Gastroesophageal sphincter (tissue), 4 donors: ENCODE measurements around the gene MAJIN. TPM values are rescaled to one million over a fixed set of nuclear protein-coding genes. Genes with fewer than 3 reads are reported as not detected.

Source experiments
- ATAC-seq: fragments of 150-250 bp; one replicate; pipeline ENCODE4 v1.9.1; 2016; ENCODE audit warnings: mild to moderate bottlenecking, moderate library complexity
- H3K27ac ChIP-seq, 4 donors: fragments of 200-600 bp; sonication (generic) in 3 of 4; 1 replicate in 3 of 4; 2 replicates in 1 of 4; pipeline ENCODE4 v1.5.1; 2016 to 2019
- H3K27me3 ChIP-seq: fragments of 200-600 bp; sonication (generic); one replicate; pipeline ENCODE4 v1.5.1; 2019
- H3K36me3 ChIP-seq, 2 donors: fragments of 200-600 bp; sonication (generic); one replicate each; pipeline ENCODE4 v1.5.1; 2019; ENCODE audit warnings: control low read depth in 1 of 2
- H3K4me1 ChIP-seq, 3 donors: fragments of 200-600 bp; sonication (generic); 1 replicate in 2 of 3; 2 replicates in 1 of 3; pipeline ENCODE4 v1.5.1; 2016 to 2019; ENCODE audit warnings: control low read depth in 2 of 3
- H3K4me3 ChIP-seq, 2 donors: fragments of 200-600 bp; sonication (generic); one replicate each; pipeline ENCODE4 v1.5.1; 2019; ENCODE audit warnings: mild to moderate bottlenecking in 1 of 2, moderate library complexity in 1 of 2
- H3K9me3 ChIP-seq, 3 donors: fragments of 200-600 bp; sonication (generic); one replicate each; pipeline ENCODE4 v1.5.1; 2017 to 2019; ENCODE audit warnings: control low read depth in 2 of 3
- CTCF ChIP-seq, 4 experiments: fragments of 200-600 bp in 2 of 4; fragments of 450-650 bp in 2 of 4; sonication (generic) in 1 of 4; IDR thresholded peaks; one replicate each; pipeline ENCODE4 v1.5.1; 2017 to 2019; ENCODE audit warnings: antibody characterized with exemption in 4 of 4, mild to moderate bottlenecking in 2 of 4, moderate library complexity in 2 of 4
- EP300 ChIP-seq: sonication (generic); formaldehyde crosslinking; IDR thresholded peaks from one replicate; pipeline ENCODE4 v1.6.1; 2017; ENCODE audit warnings: antibody characterized with exemption, mild to moderate bottlenecking
- POLR2A ChIP-seq, 2 donors: fragments of 450-650 bp; IDR thresholded peaks; one replicate each; pipeline ENCODE4 v1.6.1; 2017; ENCODE audit warnings: antibody characterized with exemption in 2 of 2, mild to moderate bottlenecking in 2 of 2, moderate library complexity in 1 of 2
- POLR2AphosphoS5 ChIP-seq: sonication (generic); formaldehyde crosslinking; IDR thresholded peaks from one replicate; pipeline ENCODE4 v1.6.1; 2017; ENCODE audit warnings: antibody characterized with exemption
- WGBS, 2 donors: methylation state at CpG; one replicate each; pipeline ENCODE4 v1.1.5; 2018; ENCODE audit warnings: low coverage in 1 of 2; 5-methylcytosine and 5-hydroxymethylcytosine counted together
- small RNA-seq, 4 donors: library from RNA; depleted of rRNA; stranded (forward); fragments of <200 nt; gene quantifications; one replicate each; pipeline ENCODE3, GENCODE V24; 2016
- total RNA-seq, 4 donors: library from RNA; depleted of rRNA; stranded (reverse); fragments of >200 nt; gene quantifications; one replicate each; pipeline ENCODE4 v1.1.0, GENCODE V29; 2016

Gene MAJIN
- total RNA-seq, 4 donors from 2014 or later = not detected

DNA sequence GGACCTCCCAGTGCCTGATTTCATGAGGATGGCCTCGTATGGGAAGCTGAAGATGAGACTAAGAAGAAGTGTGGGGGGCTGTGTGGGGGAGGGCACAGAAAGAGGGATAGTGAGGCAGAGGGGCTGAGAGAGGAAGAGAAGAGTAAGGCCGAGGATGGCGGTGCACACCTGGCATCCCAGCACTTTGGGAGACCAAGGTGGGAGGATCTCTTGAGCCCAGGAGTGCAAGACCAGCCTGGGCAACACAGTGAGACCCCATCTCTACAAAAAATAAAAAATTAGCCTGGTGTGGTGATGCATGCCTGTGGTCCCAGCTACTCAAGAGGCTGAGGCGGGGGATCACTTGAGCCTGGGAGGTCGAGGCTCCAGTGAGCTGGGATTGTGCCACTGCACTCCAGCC, 80.0 kb downstream of the MAJIN start:
- ATAC-seq = no peak
- Histone ChIP-seq H3K9me3 (no peaks in the 10 kb centered on the region), H3K27ac (no peak overlapping the region), H3K4me3 (no peak overlapping the region), H3K4me1 (peaks cover 0 to 29% (median 15%) of the 10 kb centered on the region in 3 donors), H3K27me3 (no peaks in the 10 kb centered on the region), H3K36me3 (peaks cover 0 to 25% of the 10 kb centered on the region in 2 donors)
- TF ChIP-seq EP300 (no peak), CTCF (IDR thresholded peaks at IDR 0.05) (no peak), POLR2AphosphoS5 (no peak), POLR2A (IDR thresholded peaks at IDR 0.05) (no peak)
- 83 to 91% methylated on average over 4 of the region's 5 CpGs for WGBS, 2 donors

- Histone ChIP-seq H3K4me1 (peaks cover 0 to 29% (median 15%) of the 10 kb centered on the region in 3 donors), H3K9me3 (no peaks in the 10 kb centered on the region), H3K36me3 (peaks cover 0 to 20% of the 10 kb centered on the region in 2 donors), H3K27me3 (no peaks in the 10 kb centered on the region), H3K27ac (no peak overlapping the region), H3K4me3 (no peak overlapping the region)
- ATAC-seq = no peak
- TF ChIP-seq POLR2AphosphoS5 = no peak
- 100% methylated on average over 4 of the region's 25 CpGs; no CpG with 5 or more reads in 1 of the 2 donors for WGBS, 2 donors
Measured at GRCh38 chr11:64891215-64891848, 80.6 kb downstream of the MAJIN start.

DNA sequence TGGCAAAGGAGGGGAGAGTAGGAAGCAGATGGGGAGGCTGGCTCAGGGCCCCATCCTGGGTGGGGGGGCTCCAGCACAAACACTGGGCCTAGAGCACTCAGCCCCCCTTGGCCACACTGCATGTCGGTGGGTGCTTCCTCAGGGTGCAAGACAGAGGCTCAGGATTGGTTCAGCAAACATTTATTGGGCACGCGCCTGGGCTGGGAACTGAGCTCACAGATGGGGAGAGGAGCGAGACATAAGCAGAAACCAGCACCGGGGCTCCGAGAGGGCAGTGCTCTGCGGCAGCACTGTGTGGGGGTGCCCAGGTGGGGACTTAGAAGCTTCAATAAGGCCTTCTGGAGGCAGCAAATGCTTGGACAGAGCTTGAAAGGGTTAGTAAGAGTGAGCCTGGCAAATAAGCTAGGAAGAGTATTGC, 81.4 kb downstream of the MAJIN start:
- Histone ChIP-seq H3K9me3 (no peaks in the 10 kb centered on the region), H3K4me3 (no peak overlapping the region), H3K36me3 (peaks cover 0 to 12% of the 10 kb centered on the region in 2 donors), H3K4me1 (peaks cover 0 to 29% (median 15%) of the 10 kb centered on the region in 3 donors), H3K27me3 (no peaks in the 10 kb centered on the region), H3K27ac (no peak overlapping the region)
- TF ChIP-seq EP300 = no peak
- TF ChIP-seq POLR2A (IDR thresholded peaks at IDR 0.05) = no peak
- TF ChIP-seq CTCF (IDR thresholded peaks at IDR 0.05) = no peak
- TF ChIP-seq POLR2AphosphoS5 = no peak
- ATAC-seq = no peak
- 92 to 100% methylated on average over 2 to 3 of the region's 7 CpGs for WGBS, 2 donors

GRCh38 chr11:64888729-64889511, 83.0 kb downstream of the MAJIN start:
- WGBS, 2 donors = 80 to 83% methylated on average over 6 to 7 of the region's 9 CpGs
- Histone ChIP-seq H3K27me3 (no peaks in the 10 kb centered on the region), H3K36me3 (no peaks in the 10 kb centered on the region), H3K9me3 (no peaks in the 10 kb centered on the region), H3K4me1 (peaks cover 0 to 22% (median 12%) of the 10 kb centered on the region in 3 donors), H3K4me3 (no peak overlapping the region), H3K27ac (peak overlapping the region in 1 of 4 donors; percentile 83)
- ATAC-seq = no peak
- TF ChIP-seq CTCF (IDR thresholded peaks at IDR 0.05) (no peak), POLR2AphosphoS5 (no peak), EP300 (no peak), POLR2A (IDR thresholded peaks at IDR 0.05) (no peak)

GRCh38 chr11:64888406-64888728, 83.5 kb downstream of the MAJIN start:
- Histone ChIP-seq H3K9me3 (no peaks in the 10 kb centered on the region), H3K36me3 (no peaks in the 10 kb centered on the region), H3K4me1 (peaks cover 0 to 17% (median 10%) of the 10 kb centered on the region in 3 donors), H3K27me3 (no peaks in the 10 kb centered on the region), H3K27ac (peak overlapping the region in 2 of 4 donors; percentile 82 to 83), H3K4me3 (peak overlapping the region in 1 of 2 donors; percentile 34)
- no peak for TF ChIP-seq EP300
- no peak for TF ChIP-seq POLR2A (IDR thresholded peaks at IDR 0.05)
- TF ChIP-seq POLR2AphosphoS5 = no peak
- ATAC-seq = no peak
- 17 to 40% methylated on average over 1 of the region's 8 CpGs for WGBS, 2 donors

Small RNAs within 50 kb of the gene (small RNA-seq; reads per million reads assigned to genes)
- gene MIR6749 (0 reads per million in 4 donors), gene MIR6750 (0 reads per million in 4 donors), gene MIR6879 (0 to 0.37 (median 0.09) reads per million in 4 donors)

Other genes starting within 250 kb of the MAJIN start
- gene NRXN2, start 248.9 kb downstream of the MAJIN start, total RNA-seq = 10 to 100 TPM in 1 of 4 donors, 1 to 10 TPM in 3; 3.4 to 25.4 (median 5.0) TPM
- 10 to 100 TPM; 34.5 to 84.9 (median 41.1) TPM for gene RASGRP2, start 228.0 kb downstream of the MAJIN start, total RNA-seq
- gene PYGM, start 212.1 kb downstream of the MAJIN start, total RNA-seq = 10 to 100 TPM; 10.5 to 55.2 (median 32.8) TPM
- gene SF1, start 193.6 kb downstream of the MAJIN start, total RNA-seq = 100 to 1,000 TPM; 187 to 314 (median 253) TPM
- 10 to 100 TPM; 17.6 to 24.0 (median 19.6) TPM for gene MAP4K2, start 168.9 kb downstream of the MAJIN start, total RNA-seq
- gene MEN1, start 161.6 kb downstream of the MAJIN start, total RNA-seq = 10 to 100 TPM in 2 of 4 donors, 1 to 10 TPM in 2; 7.1 to 20.9 (median 11.6) TPM
- gene CDC42BPG, start 127.5 kb downstream of the MAJIN start, total RNA-seq = under 1 TPM; 0.08 to 0.94 (median 0.22) TPM
- 100 to 1,000 TPM in 2 of 4 donors, 10 to 100 TPM in 2; 92.1 to 188 (median 101) TPM for gene EHD1, start 93.5 kb downstream of the MAJIN start, total RNA-seq
- gene ATG2A, start 54.9 kb downstream of the MAJIN start, total RNA-seq = 10 to 100 TPM; 18.8 to 27.2 (median 26.3) TPM
- gene PPP2R5B, start 47.4 kb downstream of the MAJIN start, total RNA-seq = 10 to 100 TPM; 20.3 to 41.2 (median 27.0) TPM
- not detected for gene GPHA2, start 36.2 kb downstream of the MAJIN start, total RNA-seq
- 1 to 10 TPM; 1.5 to 3.4 (median 1.6) TPM for gene BATF2, start 24.9 kb upstream of the MAJIN start, total RNA-seq
- 100 to 1,000 TPM; 158 to 220 (median 179) TPM for gene ARL2, start 42.1 kb upstream of the MAJIN start, total RNA-seq
- gene SNX15, start 55.3 kb upstream of the MAJIN start, total RNA-seq = 10 to 100 TPM; 23.6 to 42.5 (median 30.1) TPM
- 10 to 100 TPM in 3 of 4 donors, 1 to 10 TPM in 1; 4.7 to 13.6 (median 12.7) TPM for gene SAC3D1, start 69.1 kb upstream of the MAJIN start, total RNA-seq
- gene NAALADL1, start 86.4 kb upstream of the MAJIN start, total RNA-seq = 10 to 100 TPM; 21.8 to 38.5 (median 29.0) TPM
- 1 to 10 TPM in 2 of 4 donors, under 1 TPM in 2; 0.78 to 1.7 (median 0.99) TPM for gene CDCA5, start 111.9 kb upstream of the MAJIN start, total RNA-seq
- gene ZFPL1, start 112.1 kb upstream of the MAJIN start, total RNA-seq = 10 to 100 TPM; 26.3 to 43.9 (median 33.3) TPM
- gene VPS51, start 124.1 kb upstream of the MAJIN start, total RNA-seq = 100 to 1,000 TPM; 374 to 526 (median 407) TPM
- 10 to 100 TPM in 3 of 4 donors, 1 to 10 TPM in 1; 7.1 to 25.2 (median 18.3) TPM for gene TM7SF2, start 139.8 kb upstream of the MAJIN start, total RNA-seq
- 10 to 100 TPM; 13.6 to 19.1 (median 15.4) TPM for gene ZNHIT2, start 145.6 kb upstream of the MAJIN start, total RNA-seq
- gene FAU, start 150.0 kb upstream of the MAJIN start, total RNA-seq = 100 to 1,000 TPM; 464 to 971 (median 566) TPM
- gene MRPL49, start 150.2 kb upstream of the MAJIN start, total RNA-seq = 100 to 1,000 TPM in 1 of 4 donors, 10 to 100 TPM in 3; 83.9 to 114 (median 94.1) TPM
- gene SYVN1, start 162.4 kb upstream of the MAJIN start, total RNA-seq = 10 to 100 TPM; 19.0 to 38.7 (median 26.0) TPM
- not detected for gene SPDYC, start 198.1 kb upstream of the MAJIN start, total RNA-seq
- 100 to 1,000 TPM; 100 to 196 (median 156) TPM for gene CAPN1, start 209.8 kb upstream of the MAJIN start, total RNA-seq